ENCODE measurements around the gene DPPA3.

DNA sequence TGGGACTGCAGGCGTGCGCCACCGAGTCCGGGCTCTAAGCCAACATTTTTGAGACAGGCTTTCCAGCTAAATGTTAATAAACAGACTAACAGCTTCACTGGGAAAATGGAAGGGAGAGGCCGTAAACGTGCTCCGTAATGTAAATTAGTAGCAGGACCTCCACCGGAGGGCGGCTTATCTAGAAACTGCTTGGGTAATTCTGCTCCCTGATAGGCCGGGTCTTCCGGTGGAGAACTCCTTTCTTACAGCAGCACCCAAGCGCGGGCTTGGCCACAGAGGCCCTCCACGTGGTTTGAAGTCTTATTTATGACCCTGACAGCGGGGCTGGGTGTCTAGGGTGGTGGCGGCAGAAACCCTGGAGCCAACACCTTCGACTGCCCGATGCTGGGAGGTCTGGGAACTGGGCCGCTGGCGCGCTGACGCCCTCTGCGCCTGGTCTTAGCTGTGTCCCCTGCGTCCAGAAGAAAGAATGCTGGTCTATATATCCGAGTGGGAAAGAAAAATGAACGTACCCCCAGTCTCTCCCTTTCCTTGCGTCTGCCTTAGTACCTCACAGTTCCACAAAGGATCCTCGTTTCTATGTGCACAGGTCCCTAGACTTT lies 1.7 kb downstream of the DPPA3 start:
- TF ChIP-seq CTCF (IDR thresholded peaks at IDR 0.05) (no peak), POLR2A (IDR thresholded peaks at IDR 0.05) (no peak)

All from breast epithelium (tissue), 3 donors.